ENCODE results near the gene CDH13.

The CDH13 gene

GRCh38 chr16:82756283-82756599, 129.5 kb downstream of the CDH13 start:
- Histone ChIP-seq H3K9me3 (ENCODE audit: control insufficient read depth, insufficient read depth, low read depth, low read length) (no peaks in the 10 kb centered on the region), H3K36me3 (ENCODE audit: control insufficient read depth in 2 of 2, insufficient read depth in 1 of 2, low read length in 2 of 2) (no peaks in the 10 kb centered on the region), H3K27ac (ENCODE audit: extremely low read depth, low read depth, low read length) (no peak overlapping the region), H3K4me1 (ENCODE audit: control insufficient read depth, insufficient read depth, low read length) (no peaks in the 10 kb centered on the region), H3K4me3 (ENCODE audit: low read depth, low read length) (no peak overlapping the region)
- no peak for TF ChIP-seq ZNF670 (tag by site-specific recombination; IDR thresholded peaks at IDR 0.05; ENCODE audit: low read depth)
- no peak for TF ChIP-seq SP7 (tag by site-specific recombination; IDR thresholded peaks at IDR 0.05)
- no peak for TF ChIP-seq ZNF510 (tag by site-specific recombination; IDR thresholded peaks at IDR 0.05; ENCODE audit: insufficient replicate concordance)
- no peak for TF ChIP-seq ZNF76 (tag by site-specific recombination; IDR thresholded peaks at IDR 0.05; ENCODE audit: borderline replicate concordance, low read depth)
- TF ChIP-seq ZNF449 (tag by site-specific recombination; IDR thresholded peaks at IDR 0.05): no peak
- no peak for TF ChIP-seq ZNF175 (tag by site-specific recombination; IDR thresholded peaks at IDR 0.05)
- TF ChIP-seq SCRT2 (tag by site-specific recombination; IDR thresholded peaks at IDR 0.05): no peak
- no peak for TF ChIP-seq TSHZ1 (tag by site-specific recombination; IDR thresholded peaks at IDR 0.05; ENCODE audit: borderline replicate concordance)
- TF ChIP-seq ZSCAN4 (tag by site-specific recombination; IDR thresholded peaks at IDR 0.05): no peak
- no peak for TF ChIP-seq ZNF292 (tag by site-specific recombination; IDR thresholded peaks at IDR 0.05; ENCODE audit: borderline replicate concordance, low read depth)
- no peak for TF ChIP-seq ZNF26 (tag by site-specific recombination; IDR thresholded peaks at IDR 0.05)
- TF ChIP-seq ZNF610 (tag by site-specific recombination; IDR thresholded peaks at IDR 0.05; ENCODE audit: borderline replicate concordance): no peak
- no peak for TF ChIP-seq EGR2 (tag by site-specific recombination; IDR thresholded peaks at IDR 0.05; ENCODE audit: low read depth)
- TF ChIP-seq ZNF549 (tag by site-specific recombination; IDR thresholded peaks at IDR 0.05): no peak
- no peak for TF ChIP-seq ZNF585B (tag by site-specific recombination; IDR thresholded peaks at IDR 0.05)
- TF ChIP-seq ZNF157 (tag by site-specific recombination; IDR thresholded peaks at IDR 0.05): no peak
- no peak for TF ChIP-seq ZNF248 (tag by site-specific recombination; IDR thresholded peaks at IDR 0.05)
- TF ChIP-seq PBX3 (CRISPR knock-in tag; IDR thresholded peaks at IDR 0.05): no peak
- TF ChIP-seq ZNF214 (tag by site-specific recombination; IDR thresholded peaks at IDR 0.05; ENCODE audit: borderline replicate concordance): no peak
- CTCF ChIA-PET: interaction anchor here (0.7 kb wide), 3 partner anchors 21 to 196 kb away, joined by 3 to 5 read pairs (median 3); no protein-coding TSS in a partner anchor
- POLR2A ChIA-PET: no interaction called here

Measured in HEK293 (cell line).